ENCODE results near the gene ACCS.

Gene ACCS, protein sequence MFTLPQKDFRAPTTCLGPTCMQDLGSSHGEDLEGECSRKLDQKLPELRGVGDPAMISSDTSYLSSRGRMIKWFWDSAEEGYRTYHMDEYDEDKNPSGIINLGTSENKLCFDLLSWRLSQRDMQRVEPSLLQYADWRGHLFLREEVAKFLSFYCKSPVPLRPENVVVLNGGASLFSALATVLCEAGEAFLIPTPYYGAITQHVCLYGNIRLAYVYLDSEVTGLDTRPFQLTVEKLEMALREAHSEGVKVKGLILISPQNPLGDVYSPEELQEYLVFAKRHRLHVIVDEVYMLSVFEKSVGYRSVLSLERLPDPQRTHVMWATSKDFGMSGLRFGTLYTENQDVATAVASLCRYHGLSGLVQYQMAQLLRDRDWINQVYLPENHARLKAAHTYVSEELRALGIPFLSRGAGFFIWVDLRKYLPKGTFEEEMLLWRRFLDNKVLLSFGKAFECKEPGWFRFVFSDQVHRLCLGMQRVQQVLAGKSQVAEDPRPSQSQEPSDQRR

GRCh38 chr11:44065841-44066731 lies at the start of gene ACCS:
ACCS (plus strand) TSS chr11:44066270; CDS start chr11:44067628, 1,358 bp downstream.
- peak; percentile 70 for TF ChIP-seq CTCF (IDR thresholded peaks at IDR 0.05; ENCODE audit: insufficient read depth, low read depth, low read length, missing control alignments)
- DNase-seq (ENCODE audit: low read depth), result peak; percentile 94
- H3K4me3 ChIP-seq (ENCODE audit: low read depth, low read length), result peak within 1 kb of the TSS; percentile 45

GRCh38 chr11:44016546-44017442 lies 49.3 kb upstream of the ACCS start:
- H3K4me3 ChIP-seq (ENCODE audit: low read depth, low read length), result no peak overlapping the region
- DNase-seq (ENCODE audit: low read depth), result no peak
- TF ChIP-seq CTCF (IDR thresholded peaks at IDR 0.05; ENCODE audit: insufficient read depth, low read depth, low read length, missing control alignments), result no peak

DNA sequence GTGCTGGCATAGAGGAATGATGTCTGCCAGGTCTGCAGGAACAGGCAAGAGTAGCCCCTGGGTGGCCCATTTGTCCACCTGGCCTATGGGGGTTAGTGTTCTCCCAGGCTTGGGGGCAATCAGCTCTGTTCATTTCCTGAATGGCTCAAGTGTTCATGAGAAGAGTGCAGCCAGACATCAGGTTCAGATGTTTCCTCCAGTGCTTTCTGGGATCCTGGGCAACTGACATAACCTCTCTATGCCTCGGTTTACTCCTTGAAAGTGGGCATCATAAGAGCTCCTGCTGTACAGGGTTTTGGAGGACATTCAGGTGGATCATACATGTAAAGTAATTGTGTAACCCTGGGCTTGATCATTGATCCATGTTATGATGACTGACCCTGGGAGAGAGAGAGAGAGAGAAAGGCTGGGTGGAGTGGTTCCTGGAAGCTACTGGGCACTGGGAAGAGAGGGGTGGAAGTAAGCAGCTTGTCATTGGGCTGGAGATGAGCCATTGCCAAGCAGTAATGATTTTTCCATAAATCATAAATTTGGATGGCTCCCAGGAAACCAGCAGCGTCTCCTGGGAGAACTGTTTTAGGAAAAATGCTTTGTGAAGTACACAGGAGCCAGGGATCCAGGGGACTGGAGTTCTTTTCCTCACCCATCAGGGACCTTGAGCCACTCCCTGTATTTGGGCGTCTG lies 48.5 kb upstream of the ACCS start:
- no peak for TF ChIP-seq CTCF (IDR thresholded peaks at IDR 0.05; ENCODE audit: insufficient read depth, low read depth, low read length, missing control alignments)
- no peak overlapping the region for H3K4me3 ChIP-seq (ENCODE audit: low read depth, low read length)
- no peak for DNase-seq (ENCODE audit: low read depth)

DNA sequence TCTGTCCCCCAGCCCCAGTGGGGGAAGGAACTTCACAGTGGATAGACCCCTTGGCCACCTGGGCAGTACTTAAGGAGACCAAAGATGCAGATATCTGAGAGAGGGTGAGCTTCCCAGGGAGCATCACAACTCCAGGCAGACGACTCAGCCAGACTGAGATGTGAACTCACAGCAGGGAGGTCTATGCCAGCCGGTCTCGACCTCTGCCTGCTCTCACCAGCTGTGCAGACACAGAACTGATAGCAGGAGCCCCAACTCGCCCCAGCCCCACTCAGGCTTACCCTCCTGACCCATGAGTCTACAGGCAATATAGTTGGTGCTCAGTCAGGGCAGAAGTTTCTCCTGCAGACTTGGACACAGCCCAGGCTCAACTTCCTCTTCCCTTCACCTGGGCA lies 47.9 kb upstream of the ACCS start:
- no peak for TF ChIP-seq CTCF (IDR thresholded peaks at IDR 0.05; ENCODE audit: insufficient read depth, low read depth, low read length, missing control alignments)
- no peak overlapping the region for H3K4me3 ChIP-seq (ENCODE audit: low read depth, low read length)
- no peak for DNase-seq (ENCODE audit: low read depth)

- no peak for TF ChIP-seq CTCF (IDR thresholded peaks at IDR 0.05; ENCODE audit: insufficient read depth, low read depth, low read length, missing control alignments)
- H3K4me3 ChIP-seq (ENCODE audit: low read depth, low read length), result no peak overlapping the region
- no peak for DNase-seq (ENCODE audit: low read depth)
Measured at GRCh38 chr11:44018829-44019228, 47.2 kb upstream of the ACCS start.

GRCh38 chr11:44024977-44025376 lies 41.1 kb upstream of the ACCS start:
- no peak for DNase-seq (ENCODE audit: low read depth)
- no peak for TF ChIP-seq CTCF (IDR thresholded peaks at IDR 0.05; ENCODE audit: insufficient read depth, low read depth, low read length, missing control alignments)
- no peak overlapping the region for H3K4me3 ChIP-seq (ENCODE audit: low read depth, low read length)

All from GM12865 (cell line).